Measurements from ENCODE around the gene MARCHF10.

The MARCHF10 gene

DNA sequence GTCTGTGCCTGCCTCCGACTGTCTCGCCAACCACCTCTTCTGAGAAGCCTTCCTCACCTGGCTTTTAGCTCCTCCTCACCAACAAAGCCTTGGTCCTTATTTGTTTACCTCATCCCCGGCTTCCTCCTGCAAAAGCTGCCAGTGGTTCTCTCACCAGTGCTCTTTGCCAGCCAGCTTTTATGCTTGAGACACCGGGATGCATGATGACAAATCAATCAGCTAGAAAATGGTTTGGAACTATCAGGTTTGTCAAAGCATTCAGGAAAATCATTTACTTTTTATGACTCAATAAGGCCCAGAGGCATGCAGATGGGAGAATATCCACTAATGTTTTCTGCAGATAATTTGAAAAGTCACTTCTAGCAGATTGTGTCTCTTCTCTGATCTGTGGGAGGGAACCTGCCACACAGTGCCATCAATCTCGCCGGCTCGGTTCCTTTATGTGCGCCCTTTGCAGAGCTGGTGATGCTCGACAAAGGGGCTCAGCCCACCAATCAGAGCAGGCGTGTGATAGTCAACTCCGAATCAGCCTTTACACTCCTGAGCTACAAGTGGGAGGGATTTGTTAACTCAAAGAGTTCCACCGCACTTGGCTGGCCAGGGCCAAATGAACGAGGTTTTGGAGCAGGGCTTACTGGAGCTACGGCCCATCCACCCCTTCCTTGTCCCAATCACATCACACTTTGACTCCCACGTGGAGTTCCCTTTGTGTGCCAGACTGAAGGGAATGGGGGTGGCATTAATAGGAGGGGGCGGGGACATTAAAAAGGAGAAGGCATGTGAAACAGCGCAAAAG is 94.8 kb downstream of the MARCHF10 start:
- no peak for TF ChIP-seq POLR2AphosphoS5 (IDR thresholded peaks at IDR 0.05; ENCODE audit: low read depth, low read length)
- TF ChIP-seq POLR2A (IDR thresholded peaks at IDR 0.05; ENCODE audit: low read depth, low read length): no peak
- TF ChIP-seq POU2F2 (IDR thresholded peaks at IDR 0.05; ENCODE audit: low read depth, low read length): no peak
- no peak for FAIRE-seq
- DNase-seq (ENCODE audit: insufficient read length, low spot score): no peak

DNA sequence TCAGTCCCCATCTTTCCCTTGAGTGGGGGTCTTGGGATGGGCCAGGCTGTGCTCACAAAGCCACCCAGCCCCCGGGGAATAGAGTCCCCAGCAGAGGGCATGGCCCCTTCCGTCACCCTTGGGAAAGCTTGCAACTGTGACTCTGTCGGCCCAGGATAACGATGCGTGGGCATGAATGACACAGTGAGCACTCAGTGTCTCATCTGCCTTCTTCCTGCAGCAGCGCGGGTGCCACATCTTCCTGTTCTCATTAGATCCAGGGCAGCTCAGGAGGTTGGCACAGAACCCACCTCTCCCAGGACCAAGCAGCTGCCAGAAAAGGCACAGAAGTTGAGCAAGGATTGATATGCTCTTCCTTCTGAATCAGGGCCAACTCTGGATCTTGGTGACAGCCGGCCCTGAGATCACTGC is 95.9 kb downstream of the MARCHF10 start:
- TF ChIP-seq TAF1 (IDR thresholded peaks at IDR 0.05; ENCODE audit: low read depth, low read length): no peak
- no peak for TF ChIP-seq POU2F2 (IDR thresholded peaks at IDR 0.05; ENCODE audit: low read depth, low read length)
- TF ChIP-seq PAX5 (IDR thresholded peaks at IDR 0.05; ENCODE audit: insufficient read depth, low read length, severe bottlenecking): no peak
- TF ChIP-seq POLR2AphosphoS5 (IDR thresholded peaks at IDR 0.05; ENCODE audit: low read depth, low read length): no peak
- TF ChIP-seq POLR2A (IDR thresholded peaks at IDR 0.05; ENCODE audit: low read depth, low read length): no peak
- TF ChIP-seq SPI1 (IDR thresholded peaks at IDR 0.05; ENCODE audit: low read depth, low read length): no peak
- no peak for FAIRE-seq

DNA sequence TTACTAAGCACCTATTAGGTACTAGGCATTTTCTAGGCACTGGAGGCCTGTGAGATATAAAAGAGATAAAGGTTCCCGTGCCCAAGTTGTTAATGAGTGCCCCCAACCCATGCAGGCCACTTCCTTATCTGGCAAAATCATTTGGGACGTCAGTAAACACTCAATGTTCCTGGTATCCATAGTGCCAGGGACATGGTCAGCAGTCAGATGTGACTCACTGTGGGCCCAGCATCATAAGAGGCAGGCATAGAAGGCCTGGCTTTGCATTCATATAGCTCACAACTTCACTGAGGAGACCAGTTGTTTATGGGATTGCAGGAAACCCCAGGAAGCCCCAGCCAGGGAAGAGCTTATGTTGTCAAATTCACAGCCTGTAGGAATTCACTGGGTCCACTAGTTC is 99.5 kb downstream of the MARCHF10 start:
- TF ChIP-seq PAX5 (IDR thresholded peaks at IDR 0.05; ENCODE audit: insufficient read depth, low read length, severe bottlenecking): no peak
- TF ChIP-seq SPI1 (IDR thresholded peaks at IDR 0.05; ENCODE audit: low read depth, low read length): no peak
- TF ChIP-seq TAF1 (IDR thresholded peaks at IDR 0.05; ENCODE audit: low read depth, low read length): no peak
- no peak for TF ChIP-seq POLR2A (IDR thresholded peaks at IDR 0.05; ENCODE audit: low read depth, low read length)
- no peak for TF ChIP-seq POU2F2 (IDR thresholded peaks at IDR 0.05; ENCODE audit: low read depth, low read length)
- no peak for TF ChIP-seq POLR2AphosphoS5 (IDR thresholded peaks at IDR 0.05; ENCODE audit: low read depth, low read length)
- FAIRE-seq (no peak), DNase-seq (ENCODE audit: insufficient read length, low spot score) (no peak)

More for the DNA sequence above, 95.9 kb downstream of the MARCHF10 start:
- DNase-seq (ENCODE audit: insufficient read length, low spot score): no peak

DNA sequence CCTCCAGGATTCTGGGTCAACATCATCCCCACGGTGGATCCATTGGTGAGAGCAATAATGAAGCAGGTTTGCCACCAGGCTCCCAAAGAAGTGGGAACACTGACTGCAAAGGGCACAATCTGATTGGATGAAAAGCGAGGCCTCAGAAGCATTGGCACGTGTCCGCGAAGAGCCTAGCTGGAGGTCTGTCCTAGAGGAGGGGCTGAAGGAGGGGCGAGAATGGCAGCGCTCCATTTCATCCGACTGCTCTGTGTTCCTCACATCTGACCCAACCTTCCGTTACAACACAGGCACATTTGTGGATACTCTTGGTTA is 100.7 kb downstream of the MARCHF10 start:
- DNase-seq (ENCODE audit: insufficient read length, low spot score): no peak
- FAIRE-seq: no peak
- TF ChIP-seq PAX5 (IDR thresholded peaks at IDR 0.05; ENCODE audit: insufficient read depth, low read length, severe bottlenecking): no peak
- no peak for TF ChIP-seq POU2F2 (IDR thresholded peaks at IDR 0.05; ENCODE audit: low read depth, low read length)
- TF ChIP-seq POLR2A (IDR thresholded peaks at IDR 0.05; ENCODE audit: low read depth, low read length): no peak
- no peak for TF ChIP-seq SPI1 (IDR thresholded peaks at IDR 0.05; ENCODE audit: low read depth, low read length)
- TF ChIP-seq TAF1 (IDR thresholded peaks at IDR 0.05; ENCODE audit: low read depth, low read length): no peak
- no peak for TF ChIP-seq POLR2AphosphoS5 (IDR thresholded peaks at IDR 0.05; ENCODE audit: low read depth, low read length)

DNA sequence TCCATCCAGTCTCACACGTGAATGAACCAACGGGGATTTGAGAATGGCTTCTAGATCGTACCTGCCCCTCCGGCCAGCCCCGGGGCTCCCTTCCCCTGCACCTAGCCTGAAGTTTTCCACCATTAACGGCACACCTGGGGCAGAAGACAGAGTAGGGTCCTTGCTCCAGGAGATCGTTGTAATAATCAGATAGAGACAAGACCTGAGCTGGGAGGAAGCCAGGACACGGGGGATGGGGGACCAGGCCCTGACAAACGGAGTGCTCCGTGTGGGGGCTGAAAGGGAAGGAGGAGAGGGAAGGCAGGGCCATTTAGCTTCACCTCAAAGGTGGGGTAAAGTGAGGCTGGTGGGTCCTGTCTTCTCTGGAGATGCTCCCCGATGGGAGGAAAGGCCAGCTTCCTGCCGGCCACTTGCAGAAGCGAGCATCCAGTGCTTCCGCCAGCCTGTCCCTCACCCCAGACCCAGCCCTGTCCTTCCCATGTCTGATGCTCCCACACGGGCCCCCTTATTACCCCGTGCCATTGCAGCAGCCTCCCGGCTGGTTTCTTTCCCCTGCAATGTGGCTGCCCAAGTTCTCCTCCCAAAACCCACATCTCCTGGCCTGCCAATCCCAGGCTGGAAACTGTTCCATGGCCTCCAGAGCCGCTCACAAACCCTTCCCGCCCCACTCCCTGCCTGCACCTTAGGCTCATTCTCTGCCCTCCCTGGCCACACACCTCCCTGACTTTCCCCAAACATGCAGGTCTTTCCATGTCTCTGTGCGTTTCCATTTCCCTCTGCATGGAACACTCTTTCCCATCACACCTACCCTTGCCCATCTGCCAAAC is 101.3 kb downstream of the MARCHF10 start:
- FAIRE-seq (no peak), DNase-seq (ENCODE audit: insufficient read length, low spot score) (no peak)
- no peak for TF ChIP-seq PAX5 (IDR thresholded peaks at IDR 0.05; ENCODE audit: insufficient read depth, low read length, severe bottlenecking)
- no peak for TF ChIP-seq SPI1 (IDR thresholded peaks at IDR 0.05; ENCODE audit: low read depth, low read length)
- no peak for TF ChIP-seq POLR2AphosphoS5 (IDR thresholded peaks at IDR 0.05; ENCODE audit: low read depth, low read length)
- no peak for TF ChIP-seq POU2F2 (IDR thresholded peaks at IDR 0.05; ENCODE audit: low read depth, low read length)
- TF ChIP-seq POLR2A (IDR thresholded peaks at IDR 0.05; ENCODE audit: low read depth, low read length): no peak
- TF ChIP-seq TAF1 (IDR thresholded peaks at IDR 0.05; ENCODE audit: low read depth, low read length): no peak

DNA sequence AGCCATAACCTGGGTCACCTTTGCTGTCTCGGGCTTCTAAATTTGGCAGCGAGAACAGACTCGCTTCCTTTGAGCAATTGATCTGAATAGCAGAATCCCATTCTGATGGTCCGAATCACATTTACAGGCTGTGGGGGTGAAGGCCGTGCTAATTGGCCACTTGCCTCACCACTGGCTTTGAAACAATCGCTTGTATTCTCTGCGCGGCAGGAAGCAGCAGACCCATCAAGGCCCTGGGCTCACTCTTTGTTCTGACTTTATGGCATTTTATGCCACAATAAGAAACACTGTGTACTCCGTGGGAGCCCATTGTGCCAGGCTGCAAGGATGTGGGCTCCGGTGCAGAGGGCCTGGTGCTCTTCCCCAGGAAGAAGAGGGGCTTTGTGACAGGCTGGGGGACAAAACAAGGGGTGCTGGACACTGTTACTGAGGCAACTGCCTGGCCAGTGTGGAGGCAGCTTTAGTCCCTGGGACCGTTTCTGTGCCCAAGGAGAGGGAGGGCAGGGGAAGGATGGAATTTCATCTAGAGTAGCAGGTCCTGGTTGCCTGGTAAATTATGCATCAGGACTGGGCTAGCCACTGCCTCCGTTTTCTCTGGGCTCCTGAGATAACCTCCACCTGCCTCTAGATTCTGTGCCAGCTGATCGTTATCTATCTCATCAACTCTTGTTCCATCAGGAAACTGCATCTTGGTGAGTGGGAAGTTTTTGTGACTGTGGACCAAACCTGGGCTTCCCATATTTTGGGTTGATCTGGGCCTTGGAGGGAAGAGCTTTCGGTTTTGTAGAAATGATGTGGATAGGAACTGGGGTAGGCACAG is 102.1 kb downstream of the MARCHF10 start:
- FAIRE-seq: no peak
- TF ChIP-seq POLR2A (IDR thresholded peaks at IDR 0.05; ENCODE audit: low read depth, low read length): no peak
- DNase-seq (ENCODE audit: insufficient read length, low spot score): no peak

DNA sequence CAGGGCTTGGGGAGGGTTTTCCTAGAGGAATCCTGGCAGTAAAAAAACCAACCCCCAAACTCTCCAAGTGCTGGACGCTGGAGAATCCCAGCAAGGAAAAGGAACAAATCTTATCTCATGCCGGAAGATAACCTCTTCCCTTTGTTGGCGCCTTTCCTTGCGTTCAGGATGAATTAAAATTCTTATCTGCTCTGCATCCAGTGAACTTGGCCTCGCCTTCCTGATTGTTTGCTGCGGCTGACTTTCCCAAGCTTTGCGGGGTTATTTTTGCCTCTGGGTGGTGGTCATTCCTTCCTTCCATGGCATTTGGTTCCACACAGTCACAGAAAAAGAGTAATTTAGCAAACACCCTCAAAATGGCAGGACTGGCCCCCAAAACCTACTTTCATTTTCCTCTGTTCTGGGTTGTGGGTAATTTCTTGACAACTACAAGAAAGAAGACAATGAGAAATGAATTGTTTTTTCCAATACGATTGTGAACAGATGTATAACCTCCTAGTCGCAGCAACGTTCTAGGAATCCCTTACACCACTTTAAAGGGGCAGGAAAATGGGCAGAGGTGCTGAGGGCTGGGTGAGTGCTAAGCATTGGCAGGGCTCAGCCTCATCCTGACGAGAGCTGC is 102.8 kb downstream of the MARCHF10 start:
- TF ChIP-seq POLR2AphosphoS5 (IDR thresholded peaks at IDR 0.05; ENCODE audit: low read depth, low read length) (no peak), SPI1 (IDR thresholded peaks at IDR 0.05; ENCODE audit: low read depth, low read length) (no peak), POU2F2 (IDR thresholded peaks at IDR 0.05; ENCODE audit: low read depth, low read length) (no peak), POLR2A (IDR thresholded peaks at IDR 0.05; ENCODE audit: low read depth, low read length) (no peak), TAF1 (IDR thresholded peaks at IDR 0.05; ENCODE audit: low read depth, low read length) (no peak), PAX5 (IDR thresholded peaks at IDR 0.05; ENCODE audit: insufficient read depth, low read length, severe bottlenecking) (no peak)
- DNase-seq (ENCODE audit: insufficient read length, low spot score) (no peak), FAIRE-seq (no peak)

DNA sequence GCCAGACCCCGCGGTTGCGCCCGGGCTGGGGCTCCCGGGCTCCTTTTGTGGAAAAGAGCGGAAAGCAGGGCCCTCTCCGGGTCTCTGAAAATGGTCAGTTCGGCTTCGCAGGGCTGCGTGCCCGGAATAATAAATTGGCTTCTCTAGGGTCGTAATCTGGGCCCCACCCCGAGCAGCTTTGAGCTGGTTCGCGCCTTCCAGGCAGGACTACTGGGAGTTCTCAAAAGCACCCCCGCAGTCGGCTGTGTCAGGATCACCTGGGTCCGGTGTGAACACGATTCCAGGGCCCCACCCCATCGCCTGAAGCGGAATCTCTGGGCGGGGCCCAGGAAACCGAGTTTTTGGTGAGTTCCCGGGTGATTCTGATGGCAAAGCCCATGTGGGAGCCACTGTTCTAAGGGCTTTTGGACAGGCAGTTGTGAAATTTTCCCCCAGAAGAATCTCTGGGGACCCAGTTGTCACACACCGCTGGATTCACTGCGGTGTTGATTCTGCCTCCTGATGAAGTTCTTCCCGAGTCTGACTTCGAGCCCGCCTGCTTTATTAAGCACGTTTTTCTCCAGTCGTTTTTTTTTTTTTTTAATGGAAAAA is 103.6 kb downstream of the MARCHF10 start:
- TF ChIP-seq SPI1 (IDR thresholded peaks at IDR 0.05; ENCODE audit: low read depth, low read length) (no peak), TAF1 (IDR thresholded peaks at IDR 0.05; ENCODE audit: low read depth, low read length) (no peak), POU2F2 (IDR thresholded peaks at IDR 0.05; ENCODE audit: low read depth, low read length) (no peak), PAX5 (IDR thresholded peaks at IDR 0.05; ENCODE audit: insufficient read depth, low read length, severe bottlenecking) (no peak), POLR2A (IDR thresholded peaks at IDR 0.05; ENCODE audit: low read depth, low read length) (no peak), POLR2AphosphoS5 (IDR thresholded peaks at IDR 0.05; ENCODE audit: low read depth, low read length) (no peak)
- FAIRE-seq: no peak
- no peak for DNase-seq (ENCODE audit: insufficient read length, low spot score)

Data from GM12891 (cell line).